Stimulated activated CD4-positive, alpha-beta T cell treated with anti-CD3 and anti-CD28 coated beads, TNF-alpha, amount 100 ng/mL, for 24 hours (primary cell): ENCODE measurements around the gene SRD5A1.

Experiments
- DNase-seq, 3 experiments: peaks; one replicate each; pipeline ENCODE4 v3.0.0-alpha.2; 2020; ENCODE audit warnings: low read depth in 3 of 3

Gene SRD5A1

DNA sequence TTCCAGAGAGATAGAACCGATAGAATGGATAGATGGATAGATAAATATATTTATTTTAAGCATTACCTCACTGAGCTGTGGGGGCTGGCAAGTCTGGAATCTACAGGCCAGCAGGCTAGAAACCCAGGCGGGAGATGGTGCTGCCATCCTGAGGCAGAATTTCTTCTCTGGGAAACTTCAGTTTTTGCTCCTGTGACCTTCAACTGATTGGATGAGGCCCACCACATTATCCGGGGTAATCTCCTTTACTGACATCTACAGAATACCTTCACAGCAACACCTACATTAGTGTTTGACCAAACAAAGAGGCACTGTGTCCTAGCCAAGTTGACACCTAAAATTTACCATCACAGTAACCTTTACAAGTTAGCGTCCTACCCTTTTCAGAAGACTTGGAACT lies 50.8 kb downstream of the SRD5A1 start:
- no peak for DNase-seq

DNA sequence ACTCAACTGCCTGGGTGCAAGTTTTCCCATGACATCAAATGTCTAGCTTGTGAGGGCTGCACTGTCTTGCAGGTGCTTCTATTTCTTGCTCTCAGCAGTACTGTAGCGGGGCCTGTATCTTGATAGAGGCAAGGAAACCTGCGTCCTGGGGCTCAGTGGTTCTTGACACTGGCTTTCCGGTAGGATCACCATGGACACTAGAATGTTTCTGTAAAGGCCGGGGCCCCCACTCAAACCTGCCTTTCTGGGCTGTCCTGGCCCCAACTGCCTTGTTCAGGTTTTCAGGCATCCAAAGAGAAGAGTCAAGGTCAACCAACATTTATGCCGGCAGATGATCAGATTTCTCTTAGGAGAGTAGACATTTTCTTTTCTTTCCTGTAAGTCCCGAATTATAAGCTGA lies 53.3 kb downstream of the SRD5A1 start:
- DNase-seq: no peak

DNA sequence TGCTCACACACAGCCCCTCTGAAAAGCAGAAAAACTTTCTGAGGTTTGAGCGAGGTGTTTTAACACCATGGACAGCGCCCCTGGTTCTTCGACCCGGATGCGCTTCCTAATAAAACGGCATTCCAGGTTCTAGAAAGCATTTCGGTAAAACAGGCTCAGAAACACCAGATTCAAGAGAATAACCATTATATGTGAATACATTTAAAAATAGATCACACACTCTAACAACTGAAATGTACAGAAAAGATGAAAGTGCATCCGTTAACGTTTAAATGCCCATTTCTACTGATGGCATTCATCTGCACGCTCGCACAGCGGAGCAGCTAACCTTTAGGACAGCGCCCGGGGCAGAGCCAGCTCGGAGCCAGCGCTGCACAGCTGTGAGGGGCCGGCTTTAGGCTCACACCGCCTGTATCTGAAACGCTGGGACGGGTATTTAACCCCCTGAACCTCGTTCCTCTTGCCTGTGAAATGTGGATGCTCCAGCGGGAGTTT lies 53.7 kb downstream of the SRD5A1 start:
- DNase-seq: no peak

DNA sequence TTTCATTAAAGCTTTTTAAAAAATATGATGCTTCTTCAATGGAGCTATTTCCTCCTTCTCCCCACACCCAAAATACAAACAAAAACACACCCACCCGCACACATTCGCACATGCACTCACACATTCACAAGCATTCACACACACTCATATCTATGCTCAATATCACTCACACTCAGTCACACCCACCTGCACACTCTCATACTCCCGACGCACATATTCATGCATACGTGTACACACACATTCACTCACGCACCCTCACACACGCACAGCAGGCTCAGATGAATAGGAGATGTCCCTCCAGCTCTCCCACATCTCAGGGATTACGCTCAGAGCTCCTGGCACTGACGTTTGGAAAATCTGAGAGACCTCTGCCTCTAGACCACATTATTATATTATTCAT lies 54.3 kb downstream of the SRD5A1 start:
- no peak for DNase-seq

DNA sequence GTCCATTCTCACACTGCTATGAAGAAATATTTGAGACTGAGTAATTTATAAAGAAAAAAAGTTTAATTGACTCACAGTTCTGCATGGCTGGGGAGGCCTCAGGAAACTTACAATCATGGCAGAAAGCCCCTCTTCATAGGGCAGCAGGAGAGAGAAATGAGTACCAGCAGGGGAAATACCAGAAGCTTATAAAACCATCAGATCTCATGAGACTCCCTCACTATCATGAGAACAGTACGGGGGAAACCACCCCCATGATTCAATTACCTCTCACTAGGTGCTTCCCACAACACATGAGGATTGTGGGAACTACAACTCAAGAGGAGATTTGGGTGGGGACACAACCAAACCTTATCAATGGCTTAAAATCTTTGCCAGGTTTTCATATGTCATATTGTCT lies 59.7 kb downstream of the SRD5A1 start:
- no peak for DNase-seq

DNA sequence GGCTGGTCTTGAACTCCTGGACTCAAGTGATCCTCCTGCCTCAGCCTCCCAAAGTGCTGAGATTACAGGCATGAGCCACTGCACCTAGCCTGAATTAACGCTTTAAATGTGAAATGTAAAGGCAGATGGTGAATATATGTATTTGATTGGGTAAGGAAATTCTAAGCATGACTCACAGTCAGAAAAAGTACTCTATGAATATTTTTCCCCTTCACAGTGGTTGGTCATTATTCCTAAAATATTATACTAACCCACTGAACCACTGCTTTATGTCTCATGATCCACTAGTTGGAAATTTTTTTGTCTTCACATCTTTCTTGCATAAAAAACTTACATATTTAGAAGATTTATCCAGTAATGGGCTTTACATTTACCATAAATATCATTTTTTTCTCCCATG lies 65.5 kb downstream of the SRD5A1 start:
- DNase-seq: no peak

DNA sequence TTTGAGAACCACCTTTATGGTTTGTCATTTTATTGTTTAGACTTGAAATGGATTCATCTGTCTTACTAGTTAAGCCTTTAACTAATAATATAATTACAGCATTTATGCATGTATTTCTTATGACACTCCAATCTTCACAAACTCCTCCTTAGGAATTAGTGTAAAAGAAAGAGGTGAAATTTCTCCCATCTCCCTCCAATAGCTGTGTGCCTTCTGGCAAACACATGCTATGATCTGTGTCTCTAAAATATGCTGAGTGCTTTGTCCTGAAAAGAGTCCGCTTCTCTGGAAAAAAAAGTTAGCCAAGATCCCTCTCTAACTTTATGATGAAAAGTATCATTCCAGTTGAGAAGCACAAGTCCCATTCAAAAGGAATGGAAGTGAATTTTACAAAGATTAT lies 66.1 kb downstream of the SRD5A1 start:
- DNase-seq: no peak

DNA sequence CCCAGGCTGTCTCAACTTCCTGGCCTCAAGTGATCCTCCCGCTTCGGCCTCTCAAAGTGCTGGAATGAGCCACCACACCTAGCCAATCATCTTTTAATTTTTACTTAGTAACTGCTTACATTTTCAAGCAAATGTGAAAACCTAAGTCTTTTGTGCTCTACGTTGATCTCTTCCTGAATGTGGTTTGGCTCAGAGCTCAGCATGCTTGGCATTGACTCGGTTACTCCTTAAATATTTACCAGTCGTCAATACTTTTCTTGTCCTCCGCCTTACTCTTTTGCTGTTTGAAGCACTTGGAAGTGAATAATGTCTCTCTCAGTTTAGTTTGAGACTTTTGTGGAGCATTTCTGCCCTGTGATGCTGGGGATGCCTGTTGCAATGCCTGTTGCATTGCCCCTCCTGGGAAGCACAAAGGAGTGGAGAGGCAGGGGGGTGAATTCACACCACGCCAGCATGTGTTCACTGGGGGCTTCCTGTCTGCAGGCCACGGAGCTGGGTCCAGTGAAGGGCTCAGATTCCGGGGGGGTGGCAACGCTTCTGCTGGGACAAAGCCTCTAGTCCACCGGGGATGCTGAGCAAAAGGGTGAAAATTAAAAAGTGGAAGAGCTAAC lies 66.9 kb downstream of the SRD5A1 start:
- no peak for DNase-seq

DNA sequence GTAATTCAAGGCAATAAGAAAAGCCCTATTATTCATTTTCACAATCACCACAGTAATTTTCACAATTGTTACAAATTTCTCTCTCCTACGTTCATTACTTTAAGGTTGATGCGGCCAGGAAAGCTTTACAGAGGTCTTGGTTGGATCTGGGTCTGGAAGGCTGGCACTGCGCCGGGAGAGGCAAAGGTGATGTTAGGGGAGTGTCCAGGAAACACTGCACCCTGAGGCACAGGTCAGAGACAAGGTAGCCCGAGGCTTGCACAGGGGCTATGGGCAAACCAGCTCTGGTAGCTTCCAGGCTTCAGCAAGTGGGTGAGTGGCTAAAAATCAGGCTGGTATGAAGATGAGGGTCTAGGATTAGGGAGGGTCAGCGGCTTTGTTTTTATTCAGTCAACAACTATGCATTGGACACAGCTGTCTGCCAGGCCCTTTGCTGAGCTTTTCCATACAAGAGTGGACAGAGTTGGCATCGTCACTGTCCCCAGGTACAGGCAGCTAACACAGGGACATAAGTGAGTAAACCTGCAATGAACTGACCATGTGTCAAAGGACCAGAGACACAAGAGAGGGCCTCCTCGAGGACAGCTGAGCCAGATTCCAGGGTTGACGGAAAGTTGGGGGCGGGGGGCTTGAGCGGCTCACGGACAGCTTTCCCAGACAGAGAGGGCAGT lies 67.6 kb downstream of the SRD5A1 start:
- DNase-seq: no peak

DNA sequence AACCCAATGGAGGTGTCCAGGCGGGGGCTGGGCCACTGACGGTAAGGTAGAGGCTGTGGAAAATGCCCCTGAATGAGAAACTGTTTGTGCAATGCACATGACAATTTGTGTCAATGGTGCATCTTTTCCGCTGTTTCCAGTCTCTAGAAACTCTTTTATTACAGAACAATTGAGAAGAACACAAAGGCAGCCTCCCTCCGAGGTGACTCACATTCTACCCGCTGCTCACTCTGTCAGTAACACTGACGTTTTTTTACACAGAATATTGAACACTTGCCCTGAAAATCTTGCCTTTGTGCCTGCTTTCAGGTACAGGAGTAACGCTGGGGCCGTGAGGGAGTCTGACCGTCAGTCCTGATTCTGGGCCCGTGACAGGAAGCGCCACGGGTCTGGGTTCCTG lies 68.3 kb downstream of the SRD5A1 start:
- no peak for DNase-seq

DNA sequence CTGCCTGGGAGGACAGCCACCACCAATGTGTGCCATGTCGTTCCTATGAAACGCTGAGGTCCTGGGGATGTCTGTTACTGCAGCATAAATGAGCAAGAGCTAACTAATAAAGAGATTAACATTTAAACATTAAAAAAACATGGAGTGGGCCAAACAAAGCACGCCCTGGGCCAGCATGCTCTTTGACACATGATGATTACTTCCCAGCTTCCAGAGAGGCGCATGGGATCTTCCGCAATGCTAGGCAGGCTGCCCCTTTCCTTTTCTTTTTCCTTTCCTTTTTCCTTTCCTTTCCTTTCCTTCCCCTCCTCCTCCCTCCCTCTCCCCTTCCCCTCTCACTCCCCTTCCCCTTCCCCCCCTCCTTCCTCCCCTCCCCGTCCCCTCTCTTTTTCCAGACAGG lies 69.4 kb downstream of the SRD5A1 start:
- no peak for DNase-seq

DNA sequence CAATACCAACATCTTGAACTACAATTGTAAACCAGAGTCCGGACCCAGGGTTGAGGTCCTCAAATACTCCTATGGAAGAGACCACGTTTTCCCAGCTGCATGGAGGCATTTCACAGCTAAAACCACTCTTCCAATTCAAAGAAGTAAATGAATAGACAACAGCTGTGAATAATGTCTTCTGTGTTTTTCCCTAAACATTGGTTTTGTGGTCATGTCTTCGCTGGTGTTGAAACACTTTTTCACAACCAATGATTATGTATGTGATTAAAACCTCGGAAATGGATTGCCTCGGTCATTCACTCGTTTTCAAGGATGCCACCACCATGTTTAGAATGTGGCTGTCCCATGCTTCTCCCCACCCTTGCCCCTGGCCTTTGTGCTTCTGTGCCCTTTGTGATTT lies 70.6 kb downstream of the SRD5A1 start:
- DNase-seq: no peak

DNA sequence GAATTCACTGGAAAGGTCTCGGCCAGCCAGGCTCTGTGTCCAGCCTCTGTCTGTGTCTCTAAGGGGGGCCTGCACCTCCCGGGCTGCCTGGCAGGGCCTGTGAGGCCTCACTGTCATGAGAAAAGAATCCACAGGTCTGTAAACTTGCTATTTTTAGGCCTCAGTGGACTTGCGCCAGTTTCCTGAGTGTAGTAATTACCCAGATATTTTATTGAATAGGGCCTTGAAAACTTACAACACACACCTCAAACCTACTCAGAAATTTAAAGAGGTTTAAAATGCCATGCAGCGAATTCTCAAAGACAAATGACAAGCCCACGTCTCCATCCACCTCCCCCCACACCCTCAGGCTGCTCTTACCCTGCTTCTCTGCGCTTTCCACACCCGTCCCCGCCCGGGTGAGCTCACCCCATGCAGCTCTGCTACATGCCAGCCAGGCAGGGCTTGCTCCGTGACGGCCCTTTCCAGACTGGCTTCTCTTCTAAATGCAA lies 71.2 kb downstream of the SRD5A1 start:
- no peak for DNase-seq

DNA sequence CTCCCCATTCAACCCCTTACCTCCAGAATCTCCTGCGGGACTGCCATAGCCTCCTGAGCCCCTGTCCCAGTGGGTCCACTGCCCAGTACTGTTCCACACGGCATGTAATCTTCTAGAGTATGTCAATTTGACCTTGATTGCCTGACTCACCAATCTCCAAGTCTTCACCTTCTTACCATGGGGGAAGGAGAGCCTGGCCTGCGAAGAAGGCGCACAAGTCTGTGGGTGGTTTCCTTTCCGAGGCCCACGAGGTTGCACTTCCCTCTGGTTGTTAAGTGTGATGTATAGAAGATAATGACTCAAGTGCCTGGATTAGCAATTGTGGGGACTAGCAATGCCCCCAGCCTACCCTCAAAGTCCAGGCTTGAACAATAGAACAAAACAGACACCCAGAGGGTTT lies 71.8 kb downstream of the SRD5A1 start:
- no peak for DNase-seq

DNA sequence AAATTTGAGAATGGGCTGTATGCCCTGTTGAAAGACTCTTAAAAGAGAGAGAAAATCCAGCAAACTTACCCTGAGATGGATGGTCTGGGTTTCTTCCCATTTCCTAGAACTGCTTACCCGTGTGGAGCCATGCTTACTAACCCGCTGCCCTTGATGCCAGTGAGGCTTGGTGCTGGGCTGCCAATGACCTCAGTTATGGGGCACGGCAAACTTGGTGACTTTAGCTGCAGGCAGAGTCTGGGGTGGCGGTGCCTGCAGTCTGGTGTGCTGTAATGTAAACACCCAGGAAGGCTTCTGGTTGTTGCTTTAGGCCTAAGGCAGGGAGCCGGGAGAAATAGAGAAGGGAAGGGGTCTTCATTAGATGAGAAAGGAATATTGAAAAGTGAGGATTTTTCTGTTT lies 72.7 kb downstream of the SRD5A1 start:
- no peak for DNase-seq

DNA sequence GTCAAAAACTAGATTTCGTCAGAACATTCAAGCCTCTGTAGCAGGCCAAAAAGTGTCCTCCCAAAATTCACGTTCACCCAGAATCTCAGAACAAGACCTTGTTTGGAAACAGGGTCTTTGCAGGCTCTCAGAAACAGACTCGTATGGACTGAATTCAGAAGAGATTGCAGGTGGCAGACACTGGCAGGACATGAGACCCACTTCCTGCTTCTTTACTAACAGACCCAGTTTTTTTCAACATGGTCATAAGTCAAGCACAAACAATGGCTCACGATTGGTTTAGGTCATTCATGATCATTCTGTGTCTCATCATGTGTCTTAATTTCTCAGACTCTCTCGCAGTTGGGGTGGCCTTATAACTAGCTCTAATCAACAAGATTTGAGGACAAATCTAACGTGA lies 74.6 kb downstream of the SRD5A1 start:
- DNase-seq: no peak

DNA sequence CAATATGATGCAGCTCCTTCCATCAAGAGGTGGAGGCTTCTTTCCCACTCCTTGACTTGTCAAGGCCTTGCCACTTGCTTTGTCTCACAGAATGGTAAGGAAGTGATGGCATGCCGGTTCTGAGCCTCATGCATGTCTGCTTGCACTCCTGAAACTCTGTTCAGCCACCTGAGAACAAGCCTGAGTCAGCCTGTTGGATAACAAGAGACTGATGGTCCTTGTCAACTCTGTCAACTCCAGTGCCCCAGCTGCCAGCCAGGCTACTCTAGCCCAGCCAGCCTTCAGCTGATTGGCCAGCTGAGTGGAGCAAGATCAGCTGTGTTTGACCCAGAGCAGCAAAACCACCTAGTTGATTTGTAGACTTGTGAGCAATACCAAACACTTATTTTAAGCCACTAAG lies 75.6 kb downstream of the SRD5A1 start:
- DNase-seq: no peak

DNA sequence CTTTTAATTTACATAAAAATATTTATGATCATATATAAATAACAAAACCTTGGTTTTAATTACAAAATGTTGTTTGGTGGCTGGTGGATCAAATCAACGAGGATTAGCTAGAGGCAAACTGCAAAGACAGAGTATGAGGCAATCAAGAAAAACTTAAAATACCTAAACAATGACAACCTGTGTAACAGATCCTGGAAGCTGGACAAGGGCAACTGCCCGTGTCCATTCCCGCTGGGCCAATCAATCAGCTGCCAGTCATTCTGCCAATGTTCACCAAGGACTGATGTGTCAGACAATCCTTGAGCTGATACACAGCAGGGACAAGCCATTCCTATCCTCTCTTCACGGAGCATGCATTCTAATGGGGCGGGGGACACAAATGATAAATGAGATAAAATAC lies 76.8 kb downstream of the SRD5A1 start:
- no peak for DNase-seq

DNA sequence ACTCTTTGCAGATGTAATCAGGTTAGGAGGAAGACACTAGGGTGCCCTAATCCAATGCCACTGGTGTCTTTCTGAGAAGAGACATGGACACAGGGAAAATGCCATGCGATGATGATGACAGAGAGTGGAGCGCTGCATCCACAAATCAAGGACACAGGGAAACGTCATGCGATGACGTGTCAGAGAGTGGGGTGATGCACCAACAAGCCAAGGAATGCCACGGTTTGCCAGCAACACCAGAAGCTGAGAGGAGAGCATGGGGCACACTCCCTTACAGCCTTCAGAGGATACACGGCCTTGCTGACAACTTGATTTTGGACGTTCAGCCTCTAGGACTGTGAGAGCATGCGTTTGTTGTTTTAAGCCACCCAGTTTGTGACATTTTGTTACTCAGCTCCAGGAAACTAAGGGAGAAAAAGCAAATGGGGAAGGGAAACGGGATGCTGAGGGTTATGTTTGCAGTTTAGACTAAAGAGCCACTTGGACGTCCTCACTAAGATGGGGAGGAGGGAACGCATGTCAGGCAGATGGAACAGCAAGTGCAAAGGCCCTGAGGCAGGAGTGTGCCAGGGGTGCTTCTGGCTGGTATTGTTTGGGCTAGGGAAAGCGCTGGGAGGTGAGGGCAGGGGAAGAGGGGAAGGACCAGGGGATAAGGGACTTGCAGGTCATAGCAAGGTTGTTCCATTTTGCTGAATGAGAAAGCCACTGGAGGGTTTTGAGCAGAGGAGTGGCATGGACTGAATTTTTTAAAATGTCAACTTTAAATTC lies 77.5 kb downstream of the SRD5A1 start:
- no peak for DNase-seq

DNA sequence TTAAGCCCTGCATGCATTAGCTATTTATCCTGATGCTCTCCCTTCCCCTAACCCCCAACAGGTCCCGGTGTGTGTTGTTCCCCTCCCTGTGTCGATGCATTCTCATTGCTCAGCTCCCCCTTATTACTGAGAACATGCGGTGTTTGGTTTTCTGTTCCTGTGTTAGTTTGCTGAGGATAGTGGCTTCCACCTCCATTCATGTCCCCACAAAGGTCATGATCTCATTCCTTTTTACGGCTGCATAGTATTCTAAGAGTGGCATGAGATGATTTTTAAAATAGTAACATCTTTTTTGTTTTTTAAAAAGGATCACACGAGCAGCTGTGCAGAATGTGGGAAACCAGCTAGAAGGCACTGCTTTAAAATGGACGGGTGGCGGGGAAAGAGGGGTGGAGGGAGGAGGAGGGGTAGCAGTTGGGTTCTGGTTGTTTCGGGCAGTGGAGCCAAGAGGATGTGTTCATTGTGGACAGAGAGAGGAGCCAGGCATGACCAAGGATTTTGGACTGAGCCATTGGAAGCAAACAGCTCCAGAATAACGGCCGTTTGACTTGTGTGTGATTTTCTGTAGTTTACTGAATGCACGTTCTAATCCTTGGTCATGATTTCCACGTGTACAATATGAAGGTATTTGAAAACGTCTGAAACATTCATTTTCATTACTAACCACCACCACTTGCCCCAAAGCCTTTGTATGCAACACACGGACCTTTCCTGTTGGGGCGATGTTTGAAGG lies 78.3 kb downstream of the SRD5A1 start:
- DNase-seq: no peak

DNA sequence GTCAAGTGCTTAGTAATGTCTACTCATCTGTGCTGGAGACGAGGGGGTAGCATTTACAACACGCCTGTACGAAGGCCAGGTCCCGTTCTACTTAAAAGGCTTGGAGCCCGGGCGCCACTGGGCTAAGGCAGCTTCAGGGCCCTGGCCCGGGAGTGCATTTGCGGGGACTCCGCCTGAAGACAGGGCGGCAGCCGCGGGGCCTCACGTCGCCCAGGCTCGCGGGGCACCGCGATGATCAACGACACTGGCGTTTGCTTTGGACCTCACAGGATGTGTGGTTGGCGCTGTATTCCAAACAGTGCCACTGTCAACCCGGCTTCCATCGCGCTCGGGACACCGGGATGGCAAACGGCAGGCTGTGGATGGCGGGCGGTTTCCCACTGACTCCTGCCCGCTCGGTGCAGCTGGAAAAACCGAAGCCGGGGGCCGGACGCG lies 78.9 kb downstream of the SRD5A1 start:
- peak in 1 of 3 experiments; percentile 35 for DNase-seq
